ENCODE measurements around the gene CDH10.

DNA sequence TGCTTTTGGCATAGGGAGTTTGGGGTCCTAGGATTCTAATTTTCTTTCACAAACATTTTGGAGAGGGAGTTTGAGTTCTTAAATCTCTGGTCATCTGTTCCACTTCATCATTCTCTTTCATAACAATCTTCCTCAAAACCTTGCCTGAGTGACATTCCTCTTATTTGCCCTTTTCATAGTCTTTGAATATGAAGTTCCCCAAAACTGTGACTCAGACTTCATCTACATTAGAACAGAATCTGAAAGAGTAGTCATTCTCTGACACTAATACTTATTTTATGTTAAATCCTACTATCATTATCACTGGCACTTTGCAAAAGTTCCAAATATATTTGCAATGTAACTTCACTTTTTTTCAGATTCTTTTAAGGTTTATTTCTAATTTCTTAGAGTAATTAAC lies 163.8 kb downstream of the CDH10 start:
- TF ChIP-seq EZH2 (optimal IDR thresholded peaks at IDR 0.05; ENCODE audit: low read depth, low read length) (no peak), CTCF (IDR thresholded peaks at IDR 0.05; ENCODE audit: low read length) (no peak), EZH2phosphoT487 (IDR thresholded peaks at IDR 0.05; ENCODE audit: low read length) (no peak)

All from MM.1S (cell line).